ENCODE data around the gene ALDH1L1. TPM values are rescaled to one million over a fixed set of nuclear protein-coding genes. Genes with fewer than 3 reads are reported as not detected.

The ALDH1L1 gene
- total RNA-seq, 1 experiment from 2014 or later, result 0.36 TPM

GRCh38 chr3:126153695-126154360 is 26.6 kb downstream of the ALDH1L1 start:
- TF ChIP-seq SIN3A (IDR thresholded peaks at IDR 0.05; ENCODE audit: borderline replicate concordance, insufficient read depth, low read depth, low read length), result no peak
- no peak for TF ChIP-seq TCF7L2 (IDR thresholded peaks at IDR 0.05; ENCODE audit: low read depth, low read length)
- TF ChIP-seq REST (IDR thresholded peaks at IDR 0.05; ENCODE audit: insufficient read depth in 1 of 2, low read depth in 2 of 2, low read length in 1 of 2), result no peak
- TF ChIP-seq POLR2AphosphoS5 (IDR thresholded peaks at IDR 0.05; ENCODE audit: low read depth, low read length), result no peak
- TF ChIP-seq, protein P1, sequence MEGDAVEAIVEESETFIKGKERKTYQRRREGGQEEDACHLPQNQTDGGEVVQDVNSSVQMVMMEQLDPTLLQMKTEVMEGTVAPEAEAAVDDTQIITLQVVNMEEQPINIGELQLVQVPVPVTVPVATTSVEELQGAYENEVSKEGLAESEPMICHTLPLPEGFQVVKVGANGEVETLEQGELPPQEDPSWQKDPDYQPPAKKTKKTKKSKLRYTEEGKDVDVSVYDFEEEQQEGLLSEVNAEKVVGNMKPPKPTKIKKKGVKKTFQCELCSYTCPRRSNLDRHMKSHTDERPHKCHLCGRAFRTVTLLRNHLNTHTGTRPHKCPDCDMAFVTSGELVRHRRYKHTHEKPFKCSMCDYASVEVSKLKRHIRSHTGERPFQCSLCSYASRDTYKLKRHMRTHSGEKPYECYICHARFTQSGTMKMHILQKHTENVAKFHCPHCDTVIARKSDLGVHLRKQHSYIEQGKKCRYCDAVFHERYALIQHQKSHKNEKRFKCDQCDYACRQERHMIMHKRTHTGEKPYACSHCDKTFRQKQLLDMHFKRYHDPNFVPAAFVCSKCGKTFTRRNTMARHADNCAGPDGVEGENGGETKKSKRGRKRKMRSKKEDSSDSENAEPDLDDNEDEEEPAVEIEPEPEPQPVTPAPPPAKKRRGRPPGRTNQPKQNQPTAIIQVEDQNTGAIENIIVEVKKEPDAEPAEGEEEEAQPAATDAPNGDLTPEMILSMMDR (IDR thresholded peaks at IDR 0.05), result no peak
- ChIA-PET POLR2A (no interaction called here), CTCF (no interaction called here)
- H3K9me3 ChIP-seq (ENCODE audit: control insufficient read depth, insufficient read depth, low read depth, low read length), result no peaks in the 10 kb centered on the region
- in situ Hi-C loops (cut with HindIII; ENCODE audit: low pct_unique_long_range_greater_than_20kb, low sequenced_read_pairs) (no loop called here), intact Hi-C loops (cut with micrococcal nuclease; ENCODE audit: unreplicated experiment) (no loop called here)
- no peak for ATAC-seq
- H3K27me3 ChIP-seq (ENCODE audit: control insufficient read depth, insufficient read depth, low read length), result no peaks in the 10 kb centered on the region
- no peak overlapping the region for H3K4me3 ChIP-seq (ENCODE audit: low read depth in 2 of 2, low read length in 2 of 2)
- no peaks in the 10 kb centered on the region for H3K4me1 ChIP-seq (ENCODE audit: control insufficient read depth, insufficient read depth, low read length)
- DNase-seq (ENCODE audit: low read depth, low spot score), result no peak
- no peaks in the 10 kb centered on the region for H3K36me3 ChIP-seq (ENCODE audit: control insufficient read depth, insufficient read depth, low read length)
- BruUV-seq (replicated peaks), result no TSS peak
- H3K27ac ChIP-seq (ENCODE audit: low read length), result no peak overlapping the region

GRCh38 chr3:126152901-126153694 is 27.3 kb downstream of the ALDH1L1 start:
- H3K27me3 ChIP-seq (ENCODE audit: control insufficient read depth, insufficient read depth, low read length), result no peaks in the 10 kb centered on the region
- ATAC-seq (no peak), DNase-seq (ENCODE audit: low read depth, low spot score) (no peak)
- no peak for TF ChIP-seq TCF7L2 (IDR thresholded peaks at IDR 0.05; ENCODE audit: low read depth, low read length)
- TF ChIP-seq SIN3A (IDR thresholded peaks at IDR 0.05; ENCODE audit: borderline replicate concordance, insufficient read depth, low read depth, low read length), result no peak
- TF ChIP-seq REST (IDR thresholded peaks at IDR 0.05; ENCODE audit: insufficient read depth in 1 of 2, low read depth in 2 of 2, low read length in 1 of 2), result no peak
- TF ChIP-seq POLR2AphosphoS5 (IDR thresholded peaks at IDR 0.05; ENCODE audit: low read depth, low read length), result no peak
- TF ChIP-seq, protein P1 (IDR thresholded peaks at IDR 0.05), result no peak
- in situ Hi-C loops (cut with HindIII; ENCODE audit: low pct_unique_long_range_greater_than_20kb, low sequenced_read_pairs) (no loop called here), intact Hi-C loops (cut with micrococcal nuclease; ENCODE audit: unreplicated experiment) (no loop called here)
- H3K27ac ChIP-seq (ENCODE audit: low read length), result no peak overlapping the region
- no peaks in the 10 kb centered on the region for H3K9me3 ChIP-seq (ENCODE audit: control insufficient read depth, insufficient read depth, low read depth, low read length)
- CTCF ChIA-PET, result no interaction called here
- BruUV-seq (replicated peaks), result no TSS peak
- H3K36me3 ChIP-seq (ENCODE audit: control insufficient read depth, insufficient read depth, low read length), result no peaks in the 10 kb centered on the region
- no peak overlapping the region for H3K4me3 ChIP-seq (ENCODE audit: low read depth in 2 of 2, low read length in 2 of 2)
- no peaks in the 10 kb centered on the region for H3K4me1 ChIP-seq (ENCODE audit: control insufficient read depth, insufficient read depth, low read length)
- POLR2A ChIA-PET, result no interaction called here
